ENCODE measurements around the gene DYNC2H1. TPM values are rescaled to one million over a fixed set of nuclear protein-coding genes. Genes with fewer than 3 reads are reported as not detected.

Gene DYNC2H1, protein sequence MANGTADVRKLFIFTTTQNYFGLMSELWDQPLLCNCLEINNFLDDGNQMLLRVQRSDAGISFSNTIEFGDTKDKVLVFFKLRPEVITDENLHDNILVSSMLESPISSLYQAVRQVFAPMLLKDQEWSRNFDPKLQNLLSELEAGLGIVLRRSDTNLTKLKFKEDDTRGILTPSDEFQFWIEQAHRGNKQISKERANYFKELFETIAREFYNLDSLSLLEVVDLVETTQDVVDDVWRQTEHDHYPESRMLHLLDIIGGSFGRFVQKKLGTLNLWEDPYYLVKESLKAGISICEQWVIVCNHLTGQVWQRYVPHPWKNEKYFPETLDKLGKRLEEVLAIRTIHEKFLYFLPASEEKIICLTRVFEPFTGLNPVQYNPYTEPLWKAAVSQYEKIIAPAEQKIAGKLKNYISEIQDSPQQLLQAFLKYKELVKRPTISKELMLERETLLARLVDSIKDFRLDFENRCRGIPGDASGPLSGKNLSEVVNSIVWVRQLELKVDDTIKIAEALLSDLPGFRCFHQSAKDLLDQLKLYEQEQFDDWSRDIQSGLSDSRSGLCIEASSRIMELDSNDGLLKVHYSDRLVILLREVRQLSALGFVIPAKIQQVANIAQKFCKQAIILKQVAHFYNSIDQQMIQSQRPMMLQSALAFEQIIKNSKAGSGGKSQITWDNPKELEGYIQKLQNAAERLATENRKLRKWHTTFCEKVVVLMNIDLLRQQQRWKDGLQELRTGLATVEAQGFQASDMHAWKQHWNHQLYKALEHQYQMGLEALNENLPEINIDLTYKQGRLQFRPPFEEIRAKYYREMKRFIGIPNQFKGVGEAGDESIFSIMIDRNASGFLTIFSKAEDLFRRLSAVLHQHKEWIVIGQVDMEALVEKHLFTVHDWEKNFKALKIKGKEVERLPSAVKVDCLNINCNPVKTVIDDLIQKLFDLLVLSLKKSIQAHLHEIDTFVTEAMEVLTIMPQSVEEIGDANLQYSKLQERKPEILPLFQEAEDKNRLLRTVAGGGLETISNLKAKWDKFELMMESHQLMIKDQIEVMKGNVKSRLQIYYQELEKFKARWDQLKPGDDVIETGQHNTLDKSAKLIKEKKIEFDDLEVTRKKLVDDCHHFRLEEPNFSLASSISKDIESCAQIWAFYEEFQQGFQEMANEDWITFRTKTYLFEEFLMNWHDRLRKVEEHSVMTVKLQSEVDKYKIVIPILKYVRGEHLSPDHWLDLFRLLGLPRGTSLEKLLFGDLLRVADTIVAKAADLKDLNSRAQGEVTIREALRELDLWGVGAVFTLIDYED (N-terminal part only)
- 19.5 and 47.8 TPM in 2 replicates for total RNA-seq (2014; rRNA removed; shearing (Covaris generic))

GRCh38 chr11:103108933-103109817 lies at the start of gene DYNC2H1:
Gene DYNC2H1 (plus strand): TSS chr11:103109426. CDS start chr11:103109575, 149 bp downstream.
- peak; percentile 87 for DNase-seq (ENCODE audit: low spot score)
- in situ Hi-C loops (cut with HindIII; ENCODE audit: low sequenced_read_pairs), result no loop called here

DNA sequence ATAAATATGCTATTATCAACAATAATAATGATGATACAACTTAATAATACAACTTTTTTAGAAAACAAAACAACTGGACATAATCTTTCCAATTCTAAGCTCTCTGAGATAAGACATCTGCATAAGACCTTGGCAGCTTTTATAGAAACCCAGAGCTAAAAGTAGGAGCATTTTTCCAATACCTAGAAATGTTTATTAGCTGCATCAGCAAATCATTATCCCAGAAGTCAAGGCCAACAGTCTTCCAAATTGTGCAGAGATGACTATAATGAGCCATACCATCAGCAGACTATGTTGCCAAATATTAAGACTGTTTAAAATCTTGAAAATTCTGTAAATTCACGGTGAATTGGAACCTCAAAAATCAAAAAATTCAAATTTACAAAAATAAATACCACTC lies 47.6 kb upstream of the DYNC2H1 start:
- in situ Hi-C loops (cut with HindIII; ENCODE audit: low sequenced_read_pairs), result no loop called here
- no peak for DNase-seq (ENCODE audit: low spot score)

DNA sequence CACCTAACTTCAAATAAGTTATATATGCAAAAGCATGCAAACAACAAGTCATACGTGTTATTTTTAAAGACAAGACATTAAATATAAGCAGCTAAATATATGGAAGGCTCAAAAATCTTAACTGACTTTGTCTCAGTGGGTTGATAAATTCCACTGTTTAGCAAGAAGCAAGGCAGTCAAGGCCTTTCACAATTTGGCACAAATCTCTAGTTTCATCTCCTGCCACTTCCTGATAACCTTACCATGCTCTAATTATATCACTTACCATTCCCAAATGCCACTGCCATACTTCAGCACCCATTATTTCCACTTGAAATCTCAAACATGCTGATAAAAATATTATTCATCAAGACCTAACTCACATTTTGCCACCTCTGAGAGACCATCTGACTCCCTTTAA lies 42.1 kb upstream of the DYNC2H1 start:
- in situ Hi-C loops (cut with HindIII; ENCODE audit: low sequenced_read_pairs), result no loop called here

DNA sequence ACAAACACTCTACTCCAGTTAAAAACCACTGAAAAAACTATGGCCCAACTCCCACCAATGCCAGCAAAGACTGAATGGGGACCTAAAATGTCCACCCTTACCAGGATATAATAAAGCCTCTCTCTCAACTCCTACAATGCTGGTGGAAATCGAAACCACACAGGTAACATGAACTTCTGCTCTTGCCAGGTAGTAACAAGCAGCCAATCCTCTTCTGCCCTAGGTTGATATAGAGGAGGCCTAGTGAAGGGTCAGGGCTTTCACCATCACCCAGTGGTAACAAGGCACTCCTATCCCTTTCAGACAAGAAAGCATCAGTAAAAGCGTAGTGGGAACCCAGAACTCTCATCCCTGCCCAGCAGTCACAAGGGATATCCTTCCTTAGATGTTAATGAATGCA lies 39.9 kb upstream of the DYNC2H1 start:
- in situ Hi-C loops (cut with HindIII; ENCODE audit: low sequenced_read_pairs), result no loop called here
- DNase-seq (ENCODE audit: low spot score), result no peak

More for the DNA sequence above, 42.1 kb upstream of the DYNC2H1 start:
- no peak for DNase-seq (ENCODE audit: low spot score)

DNA sequence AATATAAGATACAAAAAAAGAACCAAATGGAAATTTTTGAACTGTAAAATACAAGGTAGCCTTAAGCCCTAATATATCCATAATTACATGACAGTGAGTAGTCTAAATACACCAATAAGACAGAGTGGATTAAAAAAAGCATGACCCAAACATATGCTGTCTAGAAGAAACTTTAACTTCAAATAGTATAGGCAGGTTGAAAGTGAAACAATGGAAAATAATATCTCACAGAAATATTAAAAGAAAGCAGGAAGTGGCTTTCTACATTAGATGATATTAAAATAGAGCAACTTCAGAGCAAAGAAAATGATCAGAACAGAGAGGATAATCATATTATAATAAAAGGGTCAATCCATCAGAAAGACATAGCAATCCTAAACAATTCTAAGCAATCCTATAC lies 39.1 kb upstream of the DYNC2H1 start:
- no peak for DNase-seq (ENCODE audit: low spot score)
- in situ Hi-C loops (cut with HindIII; ENCODE audit: low sequenced_read_pairs), result no loop called here

DNA sequence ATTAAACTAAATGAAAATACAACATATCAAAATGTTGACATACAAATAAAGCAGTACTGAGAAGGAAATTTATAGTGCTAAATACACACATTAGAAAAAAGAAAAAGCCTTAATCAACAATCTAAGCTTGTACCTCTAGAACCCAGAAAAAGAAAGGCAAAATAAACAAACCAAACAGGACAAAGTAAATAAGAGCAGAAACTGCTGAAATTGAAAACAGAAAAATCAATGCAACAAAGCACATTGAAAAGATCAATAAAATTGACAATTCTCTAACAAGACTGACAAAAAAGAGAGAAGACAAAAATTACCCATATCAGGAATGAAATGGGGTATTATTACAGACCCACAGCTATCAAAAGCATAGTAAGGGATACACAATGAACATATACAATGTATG lies 38.2 kb upstream of the DYNC2H1 start:
- in situ Hi-C loops (cut with HindIII; ENCODE audit: low sequenced_read_pairs), result no loop called here
- DNase-seq (ENCODE audit: low spot score), result no peak

GRCh38 chr11:103076361-103076760 lies 32.9 kb upstream of the DYNC2H1 start:
- in situ Hi-C loops (cut with HindIII; ENCODE audit: low sequenced_read_pairs), result no loop called here
- no peak for DNase-seq (ENCODE audit: low spot score)

GRCh38 chr11:103077554-103077953 lies 31.7 kb upstream of the DYNC2H1 start:
- in situ Hi-C loops (cut with HindIII; ENCODE audit: low sequenced_read_pairs), result no loop called here
- DNase-seq (ENCODE audit: low spot score), result no peak

DNA sequence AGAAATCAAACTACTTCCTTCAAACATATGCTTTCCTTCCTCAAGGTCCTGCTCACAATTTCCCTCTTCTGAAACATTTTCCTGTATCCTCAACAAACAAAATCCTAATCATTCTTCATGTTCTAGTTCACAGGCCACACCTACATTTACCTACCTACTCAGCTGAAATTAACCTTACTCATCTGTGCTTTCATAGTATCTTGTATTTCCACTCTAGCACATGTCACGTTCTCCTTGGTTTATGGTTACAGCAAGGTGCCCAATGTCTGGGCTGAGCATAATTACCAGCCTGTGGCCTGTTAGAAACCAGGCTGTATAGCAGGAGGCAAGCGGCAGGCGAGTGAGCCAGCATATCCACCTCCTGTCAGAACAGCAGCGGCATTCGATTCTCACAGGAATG lies 30.5 kb upstream of the DYNC2H1 start:
- no peak for DNase-seq (ENCODE audit: low spot score)
- in situ Hi-C loops (cut with HindIII; ENCODE audit: low sequenced_read_pairs), result no loop called here

GRCh38 chr11:103079833-103080232 lies 29.4 kb upstream of the DYNC2H1 start:
- in situ Hi-C loops (cut with HindIII; ENCODE audit: low sequenced_read_pairs), result no loop called here

GRCh38 chr11:103085758-103086365 lies 23.4 kb upstream of the DYNC2H1 start:
- in situ Hi-C loops (cut with HindIII; ENCODE audit: low sequenced_read_pairs), result no loop called here

More at GRCh38 chr11:103079833-103080232, 29.4 kb upstream of the DYNC2H1 start:
- DNase-seq (ENCODE audit: low spot score), result no peak

GRCh38 chr11:103086461-103086860 lies 22.8 kb upstream of the DYNC2H1 start:
- in situ Hi-C loops (cut with HindIII; ENCODE audit: low sequenced_read_pairs), result no loop called here

More at GRCh38 chr11:103085758-103086365, 23.4 kb upstream of the DYNC2H1 start:
- peak; percentile 5 for DNase-seq (ENCODE audit: low spot score)

GRCh38 chr11:103091064-103091800 lies 18.0 kb upstream of the DYNC2H1 start:
- peak; percentile 40 for DNase-seq (ENCODE audit: low spot score)
- in situ Hi-C loops (cut with HindIII; ENCODE audit: low sequenced_read_pairs), result no loop called here

More at GRCh38 chr11:103086461-103086860, 22.8 kb upstream of the DYNC2H1 start:
- DNase-seq (ENCODE audit: low spot score), result no peak

DNA sequence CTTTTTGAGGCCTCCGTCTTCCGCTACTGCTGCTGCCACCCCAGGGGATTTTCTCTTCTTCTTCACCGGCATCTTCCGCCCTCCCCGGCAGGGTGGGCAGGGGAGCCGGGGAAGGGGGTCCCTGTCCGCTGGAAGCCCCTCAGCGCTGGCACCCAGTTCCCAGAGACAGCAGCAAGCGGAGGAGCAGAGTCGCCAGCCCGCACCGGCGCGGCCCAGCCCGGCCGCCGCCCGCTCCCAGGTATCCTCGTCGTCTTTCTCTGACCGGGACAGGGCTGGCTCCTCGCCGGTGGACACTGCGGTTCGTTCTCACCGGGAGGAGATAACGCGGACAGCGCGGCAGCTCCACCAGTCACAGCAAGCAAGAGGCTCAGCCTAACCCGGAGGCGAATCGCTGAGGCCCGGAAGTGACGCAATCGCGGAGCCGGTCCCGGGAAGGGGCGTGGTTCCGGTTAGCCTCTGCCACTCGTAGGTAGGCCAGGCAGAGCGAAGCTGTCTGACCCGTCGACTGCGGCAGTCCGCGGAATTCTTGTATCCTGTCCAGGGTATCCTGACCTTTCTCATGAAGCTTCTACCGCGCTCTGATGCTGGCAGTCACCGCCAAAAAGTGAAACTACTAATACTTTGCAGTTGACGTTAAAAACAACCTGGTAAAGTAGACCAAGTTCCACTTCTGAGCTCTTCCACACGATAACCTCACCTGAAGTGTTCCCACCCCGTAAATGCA lies 17.3 kb upstream of the DYNC2H1 start, which contains the start of gene DCUN1D5:
Gene DCUN1D5 (minus strand): TSS at position 360 of the 724 bp plus-strand sequence. CDS start 288 bp downstream, at position 72.
- peak; percentile 97 for DNase-seq (ENCODE audit: low spot score)
- in situ Hi-C loops (cut with HindIII; ENCODE audit: low sequenced_read_pairs), result no loop called here

- DNase-seq (ENCODE audit: low spot score), result no peak
- in situ Hi-C loops (cut with HindIII; ENCODE audit: low sequenced_read_pairs), result no loop called here
These were observed 11.9 kb upstream of the DYNC2H1 start for GRCh38 chr11:103097279-103097678.

DNA sequence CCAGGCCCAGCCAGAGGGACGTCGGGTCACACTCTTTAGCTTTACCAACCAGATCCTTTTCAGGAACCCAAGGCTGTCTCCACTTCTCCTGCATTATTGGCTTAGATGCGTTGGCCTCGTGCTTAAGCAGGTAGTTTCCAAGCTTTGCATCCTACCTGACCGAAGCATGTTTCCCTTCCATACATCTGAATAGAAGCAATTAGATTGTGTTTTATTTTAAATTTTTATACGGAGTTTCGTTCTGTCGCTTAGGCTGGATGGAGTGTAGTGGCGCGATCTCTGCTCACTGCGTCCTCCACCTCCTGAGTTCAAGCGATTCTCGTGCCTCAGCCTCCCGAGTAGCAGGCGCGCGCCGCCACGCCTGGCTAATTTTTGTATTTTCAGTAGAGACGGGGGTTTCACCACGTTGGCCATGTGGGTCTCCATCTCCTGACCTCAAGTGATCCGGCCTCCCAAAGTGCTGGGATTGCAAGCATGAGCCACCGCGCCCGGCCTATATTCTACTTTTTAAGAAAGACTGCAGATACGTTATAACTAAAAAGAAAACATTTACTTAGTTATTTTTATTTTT lies 677 bp downstream of the DYNC2H1 start:
- no peak for DNase-seq (ENCODE audit: low spot score)
- in situ Hi-C loops (cut with HindIII; ENCODE audit: low sequenced_read_pairs), result no loop called here

Measured in G401 (cell line).